Right renal pelvis (tissue), 4 donors: ENCODE data around the gene NBEAL2. TPM values are rescaled to one million over a fixed set of nuclear protein-coding genes. Genes with fewer than 3 reads are reported as not detected.

Source experiments
- DNase-seq, 4 donors: peaks; one replicate each; pipeline ENCODE4 v3.0.0-alpha.2; 2013; ENCODE audit warnings: low read depth in 4 of 4, low spot score in 3 of 4, missing footprints in 1 of 4
- polyA plus RNA-seq, 4 donors: library from polyadenylated mRNA; unstranded; fragments of 120-200 nt; gene quantifications; one replicate each; pipeline ENCODE4 v1.2.1, GENCODE V29; 2013; ENCODE audit not compliant: insufficient read length in 4 of 4

The NBEAL2 gene
- 10 to 100 TPM; 29.9 to 51.7 (median 38.3) TPM for polyA plus RNA-seq

GRCh38 chr3:46978985-46979944 is at the start of gene NBEAL2:
TSS of gene NBEAL2 (plus strand) at chr3:46979666. CDS start at chr3:46979862, 196 bp downstream.
- peak in 3 of 4 donors; percentile 65 to 75 (median 70) for DNase-seq

GRCh38 chr3:46930166-46930944 is 49.1 kb upstream of the NBEAL2 start:
- DNase-seq, result no peak

GRCh38 chr3:46930945-46931403 is 48.5 kb upstream of the NBEAL2 start:
- no peak for DNase-seq

- DNase-seq, result no peak
Measured at GRCh38 chr3:46931631-46932331, 47.7 kb upstream of the NBEAL2 start.

GRCh38 chr3:46932455-46933225 is 46.8 kb upstream of the NBEAL2 start:
- no peak for DNase-seq

- DNase-seq, result no peak
Measured at GRCh38 chr3:46933261-46933660, 46.2 kb upstream of the NBEAL2 start.

- DNase-seq, result no peak
Measured at GRCh38 chr3:46934072-46934471, 45.4 kb upstream of the NBEAL2 start.

GRCh38 chr3:46934498-46935167 is 44.8 kb upstream of the NBEAL2 start:
- no peak for DNase-seq

- DNase-seq, result no peak
Measured at GRCh38 chr3:46935168-46935858, 44.2 kb upstream of the NBEAL2 start.

- no peak for DNase-seq
Measured at GRCh38 chr3:46935989-46936558, 43.4 kb upstream of the NBEAL2 start.

GRCh38 chr3:46936733-46937250 is 42.7 kb upstream of the NBEAL2 start:
- DNase-seq, result no peak

GRCh38 chr3:46938118-46938517 is 41.3 kb upstream of the NBEAL2 start:
- no peak for DNase-seq

- no peak for DNase-seq
Measured at GRCh38 chr3:46939578-46940445, 39.7 kb upstream of the NBEAL2 start.

GRCh38 chr3:46942076-46942475 is 37.4 kb upstream of the NBEAL2 start:
- DNase-seq, result no peak

GRCh38 chr3:46942481-46943236 is 36.8 kb upstream of the NBEAL2 start:
- DNase-seq, result no peak
